Neuron (in vitro differentiated cells): ENCODE data around the gene SLC10A3.

Experiments used
- H2AFZ ChIP-seq: one replicate; pipeline ENCODE4 v1.6.1; 2013; ENCODE audit warnings: low read depth, mild to moderate bottlenecking, inconsistent platforms, low read length, moderate library complexity
- H3K27me3 ChIP-seq: one replicate; pipeline ENCODE4 v1.6.1; 2013; ENCODE audit warnings: low read length; ENCODE audit not compliant: insufficient read depth
- H3K36me3 ChIP-seq: one replicate; pipeline ENCODE4 v1.6.1; 2013; ENCODE audit warnings: low read length; ENCODE audit not compliant: insufficient read depth
- H3K4me1 ChIP-seq: one replicate; pipeline ENCODE4 v1.6.1; 2013; ENCODE audit warnings: low read length; ENCODE audit not compliant: insufficient read depth
- H3K4me3 ChIP-seq: 2 replicates; pipeline ENCODE4 v1.5.1; 2013; ENCODE audit warnings: mild to moderate bottlenecking, low read length, moderate library complexity
- H3K9me3 ChIP-seq: one replicate; pipeline ENCODE4 v1.6.1; 2013; ENCODE audit warnings: low read length

SLC10A3 gene

DNA sequence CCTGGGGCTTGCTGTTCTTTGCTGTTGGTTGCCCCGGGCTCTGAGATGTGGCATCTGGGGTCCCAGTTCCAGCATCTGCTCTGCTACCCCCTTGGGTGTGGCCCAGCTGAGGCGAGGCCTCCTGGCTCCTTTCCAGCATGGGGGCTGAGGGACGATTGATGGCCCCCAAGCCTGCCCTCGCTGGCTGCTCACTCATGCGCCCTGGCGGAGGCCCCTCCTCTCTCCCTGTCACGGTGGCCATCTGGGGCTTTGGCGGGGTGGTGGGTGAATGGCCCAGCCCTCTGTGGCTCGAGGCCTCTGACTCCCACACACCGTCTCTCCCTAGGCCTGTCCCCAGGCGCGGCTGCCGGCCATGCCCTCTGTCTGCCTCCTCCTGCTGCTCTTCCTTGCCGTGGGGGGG lies 30.6 kb downstream of the SLC10A3 start:
- Histone ChIP-seq H3K4me3 (peak overlapping the region; percentile 79), H3K9me3 (no peaks in the 10 kb centered on the region), H3K36me3 (peaks cover 14% of the 10 kb centered on the region), H2AFZ (no peak overlapping the region), H3K27me3 (no peaks in the 10 kb centered on the region), H3K4me1 (peaks cover 12% of the 10 kb centered on the region)

DNA sequence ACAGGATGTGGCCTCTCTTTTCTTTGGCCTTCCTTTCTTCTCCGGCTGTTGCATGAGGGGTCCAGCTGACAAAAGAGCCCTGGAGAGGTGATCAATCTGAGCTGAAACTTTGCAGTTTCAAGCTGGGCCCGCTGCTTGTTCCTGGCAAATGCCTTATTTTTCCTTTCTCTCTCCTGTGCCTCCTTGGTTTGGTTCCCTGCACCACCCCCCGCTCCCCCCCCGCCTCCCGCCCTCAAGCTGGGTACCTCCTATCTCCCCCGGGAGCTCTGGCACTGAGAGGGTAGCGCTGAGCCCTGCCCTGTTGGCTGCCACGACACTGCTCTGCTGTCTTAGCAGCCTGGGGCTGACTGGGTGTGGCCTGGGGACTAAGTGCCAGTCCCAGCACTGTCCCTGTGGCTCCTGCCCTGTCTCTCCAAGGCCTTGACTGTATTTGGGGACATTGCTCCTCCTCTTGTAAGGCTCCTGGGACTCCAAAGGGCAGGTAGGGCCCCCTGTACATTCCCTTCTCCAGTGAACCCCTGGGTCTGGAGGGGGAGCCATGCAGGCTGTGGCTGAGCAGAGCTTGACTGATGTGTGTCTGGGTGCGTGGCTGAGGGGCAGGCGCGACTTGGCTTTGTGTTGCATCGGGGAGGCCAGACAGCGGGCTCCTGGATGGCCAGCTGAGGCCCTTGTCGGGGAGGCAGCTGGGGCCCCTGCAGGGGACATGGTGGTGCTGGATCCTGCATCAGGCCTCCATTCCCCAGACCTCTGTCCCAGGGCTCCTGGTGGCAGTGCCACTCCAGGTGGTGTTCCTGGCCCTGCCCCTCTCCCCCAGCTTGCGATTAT lies 31.3 kb downstream of the SLC10A3 start:
- Histone ChIP-seq H3K9me3 (no peaks in the 10 kb centered on the region), H3K36me3 (peaks cover 9% of the 10 kb centered on the region), H3K4me3 (peak overlapping the region; percentile 79), H2AFZ (no peak overlapping the region), H3K4me1 (peaks cover 12% of the 10 kb centered on the region), H3K27me3 (no peaks in the 10 kb centered on the region)

DNA sequence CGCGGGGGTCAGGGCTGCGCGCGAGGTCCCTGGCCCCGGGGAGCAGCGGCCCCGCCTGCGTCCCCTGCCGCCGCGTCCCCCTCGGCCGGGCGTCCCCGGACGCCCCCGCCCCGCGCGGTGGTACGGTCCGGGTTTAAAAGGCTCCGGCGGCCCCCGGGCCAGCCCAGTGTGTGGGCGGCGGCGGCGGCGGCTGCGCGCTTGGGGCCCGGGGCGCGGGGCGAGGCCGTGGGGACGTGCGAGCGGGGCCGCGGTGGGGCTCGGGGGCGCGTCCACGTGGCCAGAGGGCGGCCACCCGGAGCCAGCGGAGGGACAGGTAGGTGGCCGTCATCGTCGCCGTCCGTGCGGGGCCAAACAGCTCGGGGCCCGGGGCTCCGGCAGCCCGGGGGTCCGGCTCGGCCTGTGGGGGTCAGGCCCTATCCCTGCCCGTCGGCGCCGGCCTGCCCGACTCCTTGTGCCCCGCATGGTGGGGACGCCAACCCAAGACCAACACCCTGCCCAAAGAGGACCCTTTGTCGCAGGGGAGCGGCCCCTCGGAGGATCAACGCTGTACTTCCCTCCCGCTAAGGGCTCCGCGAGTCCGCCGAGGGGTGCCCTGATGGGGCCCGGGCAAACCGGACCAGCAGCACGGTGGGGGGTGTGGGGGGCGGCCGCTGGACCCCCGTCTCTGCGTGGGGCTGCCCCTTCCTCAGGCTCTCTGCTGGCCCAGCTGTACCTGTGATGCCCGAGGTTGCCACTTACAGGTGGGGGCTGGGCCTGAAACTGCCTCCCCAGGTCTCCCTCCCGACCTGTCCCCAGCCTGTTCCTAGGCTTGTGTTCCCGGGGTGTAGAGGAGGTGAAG lies 32.1 kb downstream of the SLC10A3 start, which contains the start of gene PLXNA3:
Gene PLXNA3 (plus strand): TSS at position 166 of the 838 bp plus-strand sequence. CDS start 1,903 bp downstream, outside the sequence.
- Histone ChIP-seq H3K4me1 (peaks cover 12% of the 10 kb centered on the region), H2AFZ (no peak within 1 kb of the TSS), H3K9me3 (no peaks in the 10 kb centered on the region), H3K27me3 (no peaks in the 10 kb centered on the region), H3K4me3 (peak within 1 kb of the TSS; percentile 79), H3K36me3 (peaks cover 6% of the 10 kb centered on the region)

DNA sequence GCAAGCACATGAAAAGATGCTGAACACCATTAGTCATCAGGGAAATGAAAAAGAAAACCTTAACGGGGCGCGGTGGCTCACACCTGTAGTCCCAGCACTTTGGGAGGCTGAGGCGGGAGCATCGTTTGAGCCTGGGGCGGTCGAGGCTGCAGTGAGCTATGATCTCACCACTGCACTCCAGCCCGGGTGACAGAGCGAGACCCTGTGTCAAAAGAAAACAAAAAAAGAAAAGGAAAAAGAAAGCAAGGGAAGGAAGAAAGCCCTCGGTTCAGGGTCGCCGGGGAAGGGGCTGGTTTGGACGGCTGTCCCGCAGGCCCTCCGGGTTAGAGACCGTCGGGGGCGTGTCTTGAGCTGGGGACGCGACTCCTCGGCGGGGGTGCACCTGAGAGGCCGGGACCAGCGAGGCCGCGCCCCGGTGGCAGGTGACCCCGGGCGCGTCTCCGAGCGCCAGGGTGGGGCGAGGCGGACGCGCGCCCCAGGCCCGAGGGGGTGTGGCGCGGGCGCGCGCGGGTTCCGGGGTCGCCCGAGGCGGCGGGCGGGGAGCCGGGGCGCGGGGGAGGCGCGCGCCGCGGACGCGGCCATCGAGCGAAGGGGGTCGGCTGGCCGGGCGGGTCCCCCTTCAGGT lies 32.8 kb downstream of the SLC10A3 start:
- H3K4me3 ChIP-seq = peak overlapping the region; percentile 79
- H2AFZ ChIP-seq = no peak overlapping the region
- H3K36me3 ChIP-seq = peaks cover 3% of the 10 kb centered on the region
- H3K9me3 ChIP-seq = no peaks in the 10 kb centered on the region
- peaks cover 12% of the 10 kb centered on the region for H3K4me1 ChIP-seq
- no peaks in the 10 kb centered on the region for H3K27me3 ChIP-seq

DNA sequence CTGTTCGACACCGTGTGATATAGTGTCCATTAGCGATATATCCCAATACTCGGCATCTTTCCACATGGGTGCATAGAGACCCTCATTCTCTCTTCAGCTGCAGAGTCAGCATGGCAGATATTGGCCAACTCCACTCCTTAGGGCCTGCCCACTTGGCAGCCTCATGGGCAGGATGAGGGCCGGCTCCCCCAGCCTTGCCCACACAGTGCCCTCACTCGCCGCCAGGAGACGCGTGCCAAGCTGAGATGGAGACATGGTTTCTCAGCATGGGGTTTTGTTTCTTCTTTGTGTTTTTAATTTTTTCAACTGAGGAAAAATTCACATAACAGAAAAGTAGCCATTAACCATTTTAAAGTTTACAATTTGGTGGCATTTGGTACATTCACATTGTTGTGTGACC lies 37.6 kb downstream of the SLC10A3 start:
- Histone ChIP-seq H3K4me3 (no peak overlapping the region), H3K27me3 (no peaks in the 10 kb centered on the region), H3K36me3 (no peaks in the 10 kb centered on the region), H3K9me3 (no peaks in the 10 kb centered on the region), H2AFZ (no peak overlapping the region), H3K4me1 (no peaks in the 10 kb centered on the region)

DNA sequence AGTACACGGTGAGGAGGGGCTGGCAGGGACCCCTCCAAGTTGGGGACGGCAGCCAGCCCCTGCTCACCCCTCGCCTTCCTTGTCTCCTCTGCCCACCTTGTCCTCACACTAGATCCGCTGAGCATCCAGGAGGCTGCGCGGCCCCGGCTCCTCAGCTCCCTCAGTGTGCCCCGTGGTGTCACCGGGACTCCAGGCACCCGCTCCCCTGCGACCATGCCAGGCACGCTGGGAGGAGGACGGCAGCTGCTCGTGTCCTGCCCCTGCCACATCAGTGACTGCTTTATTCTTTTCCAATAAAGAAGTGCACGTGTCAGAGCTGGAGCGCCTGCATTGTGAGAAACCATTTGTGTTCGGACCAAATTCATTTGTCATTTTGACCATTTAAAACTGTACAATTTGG lies 40.1 kb downstream of the SLC10A3 start:
- no peaks in the 10 kb centered on the region for H3K36me3 ChIP-seq
- H3K4me1 ChIP-seq = no peaks in the 10 kb centered on the region
- H3K27me3 ChIP-seq = no peaks in the 10 kb centered on the region
- no peak overlapping the region for H2AFZ ChIP-seq
- H3K4me3 ChIP-seq = no peak overlapping the region
- no peaks in the 10 kb centered on the region for H3K9me3 ChIP-seq

DNA sequence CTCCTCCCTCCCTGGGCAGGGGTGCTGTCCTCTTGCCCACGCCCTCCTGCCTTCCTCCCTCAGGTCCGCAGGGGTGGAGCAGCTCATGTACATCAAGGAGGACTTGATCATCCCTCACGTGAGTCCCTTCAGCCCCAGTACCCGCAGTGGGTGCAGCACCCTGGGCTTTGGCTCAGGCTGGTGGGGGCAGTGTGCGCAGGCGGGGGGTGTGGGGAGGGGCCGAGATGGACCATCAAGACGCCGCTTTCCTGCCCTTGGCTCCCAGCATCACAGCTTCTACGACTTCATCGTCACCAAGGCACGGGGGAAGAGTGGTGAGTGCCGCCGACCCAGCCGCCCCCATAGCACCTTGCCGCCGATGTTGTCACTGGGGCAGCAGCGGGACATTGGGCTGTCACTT lies 40.8 kb downstream of the SLC10A3 start:
- Histone ChIP-seq H3K4me3 (no peak overlapping the region), H3K27me3 (no peaks in the 10 kb centered on the region), H3K4me1 (peaks cover 4% of the 10 kb centered on the region), H3K36me3 (no peaks in the 10 kb centered on the region), H3K9me3 (no peaks in the 10 kb centered on the region), H2AFZ (no peak overlapping the region)

DNA sequence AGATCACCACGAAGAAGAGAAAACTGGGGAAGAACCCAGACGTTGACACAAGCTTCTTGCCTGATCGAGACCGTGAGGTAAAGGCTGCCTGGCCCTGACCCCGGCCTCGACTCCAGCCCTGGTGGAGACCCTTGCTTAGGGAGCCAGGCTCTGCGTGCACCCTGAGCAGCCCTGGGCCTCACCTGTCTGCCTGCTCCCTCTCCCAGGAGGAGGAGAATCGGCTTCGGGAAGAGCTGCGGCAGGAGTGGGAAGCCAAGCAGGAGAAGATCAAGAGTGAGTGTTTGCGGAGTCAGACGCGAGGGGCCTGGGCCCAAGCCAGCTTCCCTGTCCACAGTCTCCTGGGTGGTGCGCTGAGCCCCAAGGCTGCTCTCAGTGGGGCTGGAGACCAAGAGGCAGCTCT lies 41.9 kb downstream of the SLC10A3 start:
- no peak overlapping the region for H2AFZ ChIP-seq

DNA sequence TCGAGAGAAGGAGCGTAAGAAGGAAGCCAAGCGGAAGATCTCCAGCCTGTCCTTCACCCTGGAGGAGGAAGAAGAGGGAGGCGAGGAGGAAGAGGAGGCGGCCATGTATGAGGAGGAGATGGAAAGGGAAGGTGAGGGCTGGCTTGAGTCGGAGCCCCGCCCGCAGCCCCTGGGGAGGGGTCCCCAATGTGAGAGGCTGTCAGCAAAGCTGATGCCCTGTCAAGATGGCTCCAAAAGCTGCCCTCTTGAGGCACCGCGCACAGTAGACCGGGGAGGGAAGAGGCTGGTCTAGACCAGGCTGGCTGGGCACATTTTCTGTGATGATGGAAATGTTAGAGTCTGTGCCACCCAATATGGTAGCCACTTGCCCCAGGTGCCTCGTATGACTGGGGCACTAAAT lies 44.0 kb downstream of the SLC10A3 start:
- Histone ChIP-seq H3K27me3 (no peaks in the 10 kb centered on the region), H3K4me3 (no peak overlapping the region), H3K9me3 (no peaks in the 10 kb centered on the region), H3K4me1 (peaks cover 17% of the 10 kb centered on the region), H3K36me3 (peaks cover 10% of the 10 kb centered on the region), H2AFZ (no peak overlapping the region)

More for the DNA sequence above, 41.9 kb downstream of the SLC10A3 start:
- H3K4me3 ChIP-seq = no peak overlapping the region
- peaks cover 9% of the 10 kb centered on the region for H3K4me1 ChIP-seq
- no peaks in the 10 kb centered on the region for H3K36me3 ChIP-seq
- H3K9me3 ChIP-seq = no peaks in the 10 kb centered on the region
- no peaks in the 10 kb centered on the region for H3K27me3 ChIP-seq

DNA sequence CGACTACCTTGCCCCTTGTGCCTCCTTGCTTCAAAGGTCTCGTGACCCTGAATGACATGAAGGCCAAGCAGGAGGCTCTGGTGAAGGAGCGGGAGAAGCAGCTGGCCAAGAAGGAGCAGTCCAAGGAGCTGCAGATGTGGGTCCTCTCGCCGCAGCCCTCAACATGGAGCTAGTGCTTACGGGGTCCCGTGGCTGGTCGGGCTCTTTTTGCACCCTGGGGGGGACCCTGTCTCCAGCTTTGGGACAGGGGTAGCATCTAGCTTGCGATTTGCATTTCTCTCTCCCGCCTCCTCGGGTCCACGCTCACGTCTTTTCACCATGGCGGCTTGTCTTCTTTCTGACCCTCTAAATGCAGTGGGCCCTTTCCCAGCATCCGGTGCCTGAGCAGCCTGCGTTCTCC lies 44.7 kb downstream of the SLC10A3 start:
- H2AFZ ChIP-seq = no peak overlapping the region
- H3K4me3 ChIP-seq = no peak overlapping the region
- no peaks in the 10 kb centered on the region for H3K9me3 ChIP-seq
- no peaks in the 10 kb centered on the region for H3K27me3 ChIP-seq
- H3K4me1 ChIP-seq = peaks cover 17% of the 10 kb centered on the region
- peaks cover 13% of the 10 kb centered on the region for H3K36me3 ChIP-seq

DNA sequence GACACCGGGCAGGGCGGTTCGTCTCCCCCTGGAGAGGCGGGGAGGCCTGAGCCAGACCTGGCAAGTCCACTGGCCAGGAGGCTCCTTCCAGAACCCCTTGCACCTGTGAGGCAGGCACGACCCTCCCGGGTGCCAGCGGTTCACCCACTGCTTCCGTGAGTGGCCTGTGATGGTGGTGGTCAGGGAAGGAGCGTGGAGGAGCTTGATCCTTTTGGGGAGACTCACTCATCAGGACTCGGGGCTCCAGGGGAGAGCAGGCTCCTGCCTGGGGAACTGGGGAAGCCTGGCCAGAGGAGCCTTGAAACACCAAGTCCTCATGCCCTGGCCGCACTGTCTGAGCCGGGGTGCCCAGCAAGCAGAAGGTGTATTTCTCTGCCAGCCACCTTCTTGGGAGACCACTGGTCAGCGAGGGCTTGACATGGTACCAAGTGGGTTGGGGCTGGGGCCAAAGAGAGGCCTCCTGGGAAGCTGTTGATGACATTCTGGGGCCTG lies 45.6 kb downstream of the SLC10A3 start:
- Histone ChIP-seq H3K27me3 (no peaks in the 10 kb centered on the region), H2AFZ (no peak overlapping the region), H3K36me3 (peaks cover 19% of the 10 kb centered on the region), H3K4me1 (peaks cover 17% of the 10 kb centered on the region), H3K9me3 (no peaks in the 10 kb centered on the region), H3K4me3 (peak overlapping the region; percentile 52)

DNA sequence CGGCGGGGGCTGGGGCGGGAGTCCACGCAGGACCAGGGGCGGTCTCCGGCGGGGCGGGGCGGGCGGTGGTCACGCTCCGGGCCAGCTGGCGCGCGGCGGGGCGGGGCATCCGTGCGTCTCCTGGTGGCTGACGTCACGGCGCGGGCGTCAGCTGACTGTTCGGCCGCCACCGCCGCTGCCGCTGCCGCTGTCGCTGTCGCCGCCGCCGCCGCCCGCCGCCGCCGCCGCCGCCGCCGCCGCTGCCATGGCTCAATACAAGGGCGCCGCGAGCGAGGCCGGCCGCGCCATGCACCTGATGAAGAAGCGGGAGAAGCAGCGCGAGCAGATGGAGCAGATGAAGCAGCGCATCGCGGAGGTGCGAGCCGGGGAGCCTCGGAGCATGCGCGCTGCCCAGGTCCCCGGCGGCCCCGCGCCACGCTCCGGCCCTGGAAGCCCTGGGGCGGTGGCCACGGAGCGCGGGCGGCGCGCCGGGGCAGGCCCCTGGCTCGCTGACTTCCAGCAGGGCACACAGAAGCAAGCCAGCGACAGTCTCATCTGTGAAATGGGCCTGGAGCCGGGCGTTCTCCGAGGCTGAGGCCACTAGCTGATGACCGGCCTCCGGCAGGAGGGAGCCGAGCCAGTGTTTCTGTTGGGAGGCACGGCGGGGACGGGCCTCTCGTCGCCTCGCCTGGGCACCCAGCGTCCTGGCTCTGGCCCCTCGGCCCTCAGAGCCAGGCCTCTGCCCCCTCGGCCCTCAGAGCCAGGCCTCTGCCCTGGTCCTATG lies 46.3 kb downstream of the SLC10A3 start, which contains the start of gene FAM50A:
Gene FAM50A (plus strand): TSS at position 150 of the 763 bp plus-strand sequence. CDS start 95 bp downstream, at position 245.
- H3K4me1 ChIP-seq = peaks cover 17% of the 10 kb centered on the region
- peaks cover 20% of the 10 kb centered on the region for H3K36me3 ChIP-seq
- H3K27me3 ChIP-seq = no peaks in the 10 kb centered on the region
- H2AFZ ChIP-seq = no peak within 1 kb of the TSS
- no peaks in the 10 kb centered on the region for H3K9me3 ChIP-seq
- peak within 1 kb of the TSS; percentile 52 for H3K4me3 ChIP-seq
